HCT116 (cell line): ENCODE data around the gene TEX48. TPM values are rescaled to one million over a fixed set of nuclear protein-coding genes. Genes with fewer than 3 reads are reported as not detected.

Source experiments
- ATAC-seq: fragments of 200-7000 bp; cut with Tn5 transposase; 2 replicates; pipeline ENCODE4 v1.9.1; 2020; ENCODE audit warnings: mild to moderate bottlenecking, moderate library complexity
- BruUV-seq: library from RNA; stranded (reverse); fragments of 400-500 nt; replicated peaks from 2 replicates; lab custom pipeline; 2021; lab: Mats Ljungman, UMichigan
- CTCF ChIA-PET: fragments of 300-600 bp; sonication (Branson Sonifier 250); formaldehyde crosslinking; loops from one replicate; lab custom pipeline; 2021; ENCODE audit warnings: antibody characterized with exemption; lab: Charles Lee
- POLR2A ChIA-PET: fragments of 300-600, 350-600 bp; sonication (Branson Sonifier 250); formaldehyde crosslinking; loops from one replicate; lab custom pipeline; 2021; ENCODE audit warnings: antibody characterized with exemption; lab: Charles Lee
- RAD21 ChIA-PET, 2 experiments: fragments of 300-600 bp; sonication (Branson Sonifier 250); formaldehyde crosslinking; loops; one replicate each; lab custom pipeline; 2023; ENCODE audit warnings: low total read pairs in 2 of 2; ENCODE audit not compliant: uncharacterized antibody in 2 of 2, unreplicated experiment in 2 of 2, low non-redundant PET in 1 of 2; lab: Charles Lee
- DNase-seq: peaks from one replicate; pipeline ENCODE4 v3.0.0-alpha.2; 2010; ENCODE audit warnings: low read depth, low spot score
- H2AFZ ChIP-seq: fragments of 200-600 bp; shearing (Covaris generic), sonication (generic); 2 replicates; pipeline ENCODE4 v1.6.1; 2017; ENCODE audit warnings: low read depth, mixed run types, mixed read lengths, antibody characterized with exemption, low read length; ENCODE audit not compliant: poor library complexity, severe bottlenecking
- H3K27ac ChIP-seq: 2 replicates; pipeline ENCODE4 v1.5.1; 2012; ENCODE audit warnings: low read depth, low read length
- H3K27me3 ChIP-seq: fragments of 200-600 bp; sonication (generic); 2 replicates; pipeline ENCODE4 v1.6.1; 2016; ENCODE audit warnings: mixed run types, low read length, mixed read lengths; ENCODE audit not compliant: insufficient read depth
- H3K36me3 ChIP-seq, 2 experiments: fragments of 200-500 bp in 1 of 2; fragments of 200-600 bp in 1 of 2; sonication (Bioruptor generic) in 1 of 2; sonication (generic) in 1 of 2; 2 replicates each; pipeline versions ENCODE4 v1.5.1 to v1.6.1; 2014 to 2016; ENCODE audit warnings: low read length in 2 of 2, inconsistent platforms in 1 of 2, mixed read lengths in 1 of 2, mixed run types in 1 of 2; ENCODE audit not compliant: insufficient read depth in 2 of 2, control insufficient read depth in 1 of 2
- H3K4me1 ChIP-seq, 2 experiments: fragments of 200-600 bp in 1 of 2; sonication (generic) in 1 of 2; 2 replicates each; pipeline versions ENCODE4 v1.5.1 to v1.6.1; 2012 to 2017; ENCODE audit warnings: low read length in 2 of 2, inconsistent platforms in 1 of 2, mild to moderate bottlenecking in 1 of 2, mixed read lengths in 1 of 2, mixed run types in 1 of 2, moderate library complexity in 1 of 2; ENCODE audit not compliant: insufficient read depth in 2 of 2, control insufficient read depth in 1 of 2
- H3K4me2 ChIP-seq: fragments of 200-600 bp; sonication (generic); 2 replicates; pipeline ENCODE4 v1.6.1; 2017; ENCODE audit warnings: mixed run types, low read length, mixed read lengths
- H3K4me3 ChIP-seq, 2 experiments: fragments of 200-600 bp in 1 of 2; sonication (generic) in 1 of 2; replicated peaks in 1 of 2; 2 replicates each; pipeline ENCODE4 v1.5.1; 2011 to 2016; ENCODE audit warnings: low read length in 2 of 2, control low read depth in 1 of 2, low read depth in 1 of 2, mild to moderate bottlenecking in 1 of 2, mixed read lengths in 1 of 2, mixed run types in 1 of 2
- H3K79me2 ChIP-seq: fragments of 200-600 bp; sonication (generic); 2 replicates; pipeline ENCODE4 v1.6.1; 2017; ENCODE audit warnings: mild to moderate bottlenecking, mixed run types, low read length, moderate library complexity, mixed read lengths; ENCODE audit not compliant: insufficient read depth
- H3K9ac ChIP-seq: fragments of 200-600 bp; sonication (generic); 2 replicates; pipeline ENCODE4 v1.6.1; 2016; ENCODE audit warnings: low read length, mixed read lengths
- H3K9me2 ChIP-seq: fragments of 200-600 bp; sonication (generic), shearing (Covaris generic); 2 replicates; pipeline ENCODE4 v1.6.1; 2017; ENCODE audit warnings: mixed run types, mild to moderate bottlenecking, moderate library complexity; ENCODE audit not compliant: insufficient read depth
- H3K9me3 ChIP-seq, 2 experiments: fragments of 200-500 bp in 1 of 2; fragments of 200-600 bp in 1 of 2; sonication (Bioruptor generic) in 1 of 2; sonication (generic) in 1 of 2; 2 replicates each; pipeline ENCODE4 v1.6.1; 2014 to 2017; ENCODE audit warnings: low read length in 2 of 2, mixed read lengths in 2 of 2, inconsistent platforms in 1 of 2, low read depth in 1 of 2, mild to moderate bottlenecking in 1 of 2, mixed run types in 1 of 2, moderate library complexity in 1 of 2; ENCODE audit not compliant: control insufficient read depth in 1 of 2, insufficient read depth in 1 of 2
- H4K20me1 ChIP-seq: fragments of 200-600 bp; sonication (generic), shearing (Covaris generic); 2 replicates; pipeline ENCODE4 v1.6.1; 2017; ENCODE audit warnings: mixed run types, mild to moderate bottlenecking, moderate library complexity; ENCODE audit not compliant: insufficient read depth
- ATF3 ChIP-seq: IDR thresholded peaks from 2 replicates; pipeline ENCODE4 v1.6.1; 2012
- CBX3 ChIP-seq: IDR thresholded peaks from 2 replicates; pipeline ENCODE4 v1.6.1; 2012; ENCODE audit warnings: low read depth
- CTCF ChIP-seq, 3 experiments: fragments of 200-600 bp in 1 of 3; sonication (generic) in 1 of 3; IDR thresholded peaks in 2 of 3; conservative IDR thresholded peaks in 1 of 3; 2 replicates each; pipeline ENCODE4 v1.5.1; 2012 to 2017; ENCODE audit warnings: low read depth in 2 of 3, low read length in 2 of 3, antibody characterized with exemption in 1 of 3, borderline replicate concordance in 1 of 3, control low read depth in 1 of 3, mild to moderate bottlenecking in 1 of 3, mixed read lengths in 1 of 3, mixed run types in 1 of 3, moderate library complexity in 1 of 3; ENCODE audit not compliant: insufficient read depth in 1 of 3
- EGR1 ChIP-seq: IDR thresholded peaks from 2 replicates; pipeline ENCODE4 v1.6.1; 2012; ENCODE audit warnings: low read depth
- ELF1 ChIP-seq: IDR thresholded peaks from 2 replicates; pipeline ENCODE4 v1.6.1; 2012; ENCODE audit warnings: low read depth, borderline replicate concordance
- EZH2 ChIP-seq: fragments of 200-600 bp; sonication (generic); IDR thresholded peaks from 2 replicates; pipeline ENCODE4 v1.6.1; 2017; ENCODE audit warnings: antibody characterized with exemption, mixed run types
- JUND ChIP-seq: IDR thresholded peaks from 2 replicates; pipeline ENCODE4 v1.6.1; 2012
- POLR2A ChIP-seq: IDR thresholded peaks from 2 replicates; pipeline ENCODE4 v1.7.0; 2011; ENCODE audit warnings: borderline replicate concordance; ENCODE audit not compliant: insufficient read depth, insufficient read length; ENCODE audit errors: extremely low read depth
- POLR2AphosphoS5 ChIP-seq: IDR thresholded peaks from 2 replicates; pipeline ENCODE4 v1.6.1; 2011; ENCODE audit warnings: mild to moderate bottlenecking, low read depth, low read length, moderate library complexity
- RAD21 ChIP-seq: IDR thresholded peaks from 2 replicates; pipeline ENCODE4 v1.6.1; 2012; ENCODE audit warnings: low read depth, mild to moderate bottlenecking
- REST ChIP-seq: IDR thresholded peaks from 2 replicates; pipeline ENCODE4 v1.6.1; 2012; ENCODE audit warnings: low read depth
- SIN3A ChIP-seq: IDR thresholded peaks from 2 replicates; pipeline ENCODE4 v1.6.1; 2012; ENCODE audit warnings: low read depth
- SRF ChIP-seq: IDR thresholded peaks from 2 replicates; pipeline ENCODE4 v1.6.1; 2012; ENCODE audit warnings: low read depth
- TCF7L2 ChIP-seq: IDR thresholded peaks from 2 replicates; pipeline ENCODE4 v1.7.0; 2011; ENCODE audit warnings: borderline replicate concordance, inconsistent platforms; ENCODE audit not compliant: insufficient read depth, insufficient read length; ENCODE audit errors: extremely low read depth
- YY1 ChIP-seq: IDR thresholded peaks from 2 replicates; pipeline ENCODE4 v1.6.1; 2011; ENCODE audit warnings: low read length, low read depth, moderate library complexity, mild to moderate bottlenecking; ENCODE audit not compliant: insufficient replicate concordance; ENCODE audit errors: extremely low read depth
- ZBTB33 ChIP-seq: IDR thresholded peaks from 2 replicates; pipeline ENCODE4 v1.6.1; 2011; ENCODE audit warnings: mild to moderate bottlenecking, low read length, moderate library complexity; ENCODE audit not compliant: insufficient replicate concordance; ENCODE audit errors: extremely low read depth
- ZNF274 ChIP-seq: fragments of 200-500 bp; sonication (Bioruptor generic); IDR thresholded peaks from 2 replicates; pipeline ENCODE4 v1.6.1; 2014; ENCODE audit warnings: mild to moderate bottlenecking, low read depth, low read length, inconsistent platforms
- intact Hi-C: fragments of 100-400 bp; cut with micrococcal nuclease; formaldehyde crosslinking; loops from 2 replicates; pipeline ENCODE4 v1.10.0; 2022
- total RNA-seq: library from RNA; stranded (reverse); gene quantifications from one replicate; pipeline ENCODE4 v1.2.1, GENCODE V29; 2021; ENCODE audit not compliant: unreplicated experiment

The TEX48 gene
- total RNA-seq, 1 experiment from 2014 or later = not detected

- ChIA-PET POLR2A (no interaction called here), CTCF (interaction anchor here (1.0 to 1.7 kb wide), 2 partner anchors 11 to 17 kb away, joined by 5 to 7 read pairs; no protein-coding TSS in a partner anchor), RAD21 (no interaction called here)
- H3K9me3 ChIP-seq = no peaks in the 10 kb centered on the region
- TF ChIP-seq CBX3 (no peak), RAD21 (no peak), REST (no peak), EZH2 (no peak), SRF (no peak), POLR2AphosphoS5 (no peak), EGR1 (no peak), SIN3A (no peak), ZNF274 (no peak), ATF3 (no peak), ELF1 (no peak), JUND (no peak), CTCF (IDR thresholded peaks at IDR 0.05 in 2 of 3, conservative IDR thresholded peaks at IDR 0.05 in 1 of 3; ENCODE audit: borderline replicate concordance in 1 of 3, insufficient read depth in 1 of 3, low read depth in 2 of 3, low read length in 2 of 3) (no peak), POLR2A (no peak), TCF7L2 (no peak), YY1 (no peak), ZBTB33 (no peak)
- H3K79me2 ChIP-seq = no peaks in the 10 kb centered on the region
- no peak overlapping the region for H3K9ac ChIP-seq
- intact Hi-C loops = no loop called here
- no peaks in the 10 kb centered on the region for H3K9me2 ChIP-seq
- H3K27me3 ChIP-seq = peaks cover 18% of the 10 kb centered on the region; the same call in 1 of the 2 replicates
- no peak overlapping the region for H3K4me3 ChIP-seq
- H2AFZ ChIP-seq = no peak overlapping the region
- H3K27ac ChIP-seq = no peak overlapping the region
- BruUV-seq = no TSS peak
- ATAC-seq (no peak), DNase-seq (no peak)
- no peaks in the 10 kb centered on the region for H3K36me3 ChIP-seq
- no peak overlapping the region for H3K4me2 ChIP-seq
- H4K20me1 ChIP-seq = no peaks in the 10 kb centered on the region
- H3K4me1 ChIP-seq = no peaks in the 10 kb centered on the region
These were observed 17.8 kb downstream of the TEX48 start for GRCh38 chr9:114664181-114664580.
